Activated naive CD4-positive, alpha-beta T cell treated with anti-CD3 and anti-CD28 coated beads, Interleukin-2, amount 50 U/mL, for 24 hours (primary cell): ENCODE data around the gene FRMD4A.
"Not testable (repeated sequence)": the region's sequence is repeated elsewhere in the genome, so short reads cannot be mapped to it uniquely, and the experiment has no call there.

Experiments
- H3K27ac Mint-ChIP-seq: one replicate; pipeline ENCODE4 v1.8.0; 2021; ENCODE audit warnings: mild to moderate bottlenecking, mixed read lengths
- H3K27me3 Mint-ChIP-seq: one replicate; pipeline ENCODE4 v1.8.0; 2021; ENCODE audit warnings: mixed read lengths
- H3K36me3 Mint-ChIP-seq: one replicate; pipeline ENCODE4 v1.8.0; 2021; ENCODE audit warnings: mixed read lengths
- H3K4me1 Mint-ChIP-seq: one replicate; pipeline ENCODE4 v1.8.0; 2021; ENCODE audit warnings: mixed read lengths
- H3K4me3 Mint-ChIP-seq: one replicate; pipeline ENCODE4 v1.8.0; 2021; ENCODE audit warnings: mild to moderate bottlenecking, mixed read lengths
- H3K9me3 Mint-ChIP-seq: one replicate; pipeline ENCODE4 v1.8.0; 2021; ENCODE audit warnings: mixed read lengths

FRMD4A gene

GRCh38 chr10:13944823-13945222 lies 385.9 kb downstream of the FRMD4A start:
- H3K9me3 Mint-ChIP-seq = peaks cover 4% of the 10 kb centered on the region
- H3K27ac Mint-ChIP-seq = no peak overlapping the region
- no peaks in the 10 kb centered on the region for H3K27me3 Mint-ChIP-seq
- no peak overlapping the region for H3K4me3 Mint-ChIP-seq
- peaks cover 19% of the 10 kb centered on the region for H3K4me1 Mint-ChIP-seq
- peaks cover 3% of the 10 kb centered on the region for H3K36me3 Mint-ChIP-seq

- Mint-ChIP-seq H3K4me1 (peaks cover 19% of the 10 kb centered on the region), H3K4me3 (no peak overlapping the region), H3K27me3 (no peaks in the 10 kb centered on the region), H3K27ac (no peak overlapping the region), H3K36me3 (peaks cover 3% of the 10 kb centered on the region), H3K9me3 (peaks cover 4% of the 10 kb centered on the region)
Observed at GRCh38 chr10:13943735-13944398, 386.9 kb downstream of the FRMD4A start.

GRCh38 chr10:13942035-13942434 lies 388.7 kb downstream of the FRMD4A start:
- H3K9me3 Mint-ChIP-seq = peaks cover 4% of the 10 kb centered on the region
- no peak overlapping the region for H3K27ac Mint-ChIP-seq
- H3K4me3 Mint-ChIP-seq = peak overlapping the region; percentile 4
- H3K27me3 Mint-ChIP-seq = no peaks in the 10 kb centered on the region
- H3K36me3 Mint-ChIP-seq = peaks cover 3% of the 10 kb centered on the region
- H3K4me1 Mint-ChIP-seq = peaks cover 19% of the 10 kb centered on the region

- Mint-ChIP-seq H3K4me3 (no peak overlapping the region), H3K36me3 (peaks cover 3% of the 10 kb centered on the region), H3K9me3 (peaks cover 4% of the 10 kb centered on the region), H3K27me3 (no peaks in the 10 kb centered on the region), H3K4me1 (peaks cover 19% of the 10 kb centered on the region), H3K27ac (no peak overlapping the region)
Observed at GRCh38 chr10:13939391-13939790, 391.3 kb downstream of the FRMD4A start.

- H3K27me3 Mint-ChIP-seq = no peaks in the 10 kb centered on the region
- H3K36me3 Mint-ChIP-seq = peaks cover 3% of the 10 kb centered on the region
- H3K4me3 Mint-ChIP-seq = no peak overlapping the region
- peaks cover 19% of the 10 kb centered on the region for H3K4me1 Mint-ChIP-seq
- no peak overlapping the region for H3K27ac Mint-ChIP-seq
- H3K9me3 Mint-ChIP-seq = peaks cover 4% of the 10 kb centered on the region
Observed at GRCh38 chr10:13938950-13939349, 391.8 kb downstream of the FRMD4A start.

GRCh38 chr10:13936826-13937225 lies 393.9 kb downstream of the FRMD4A start:
- Mint-ChIP-seq H3K9me3 (peaks cover 4% of the 10 kb centered on the region), H3K27ac (no peak overlapping the region), H3K4me1 (peaks cover 7% of the 10 kb centered on the region), H3K4me3 (no peak overlapping the region), H3K36me3 (peaks cover 3% of the 10 kb centered on the region), H3K27me3 (no peaks in the 10 kb centered on the region)

GRCh38 chr10:13930120-13930519 lies 400.6 kb downstream of the FRMD4A start:
- Mint-ChIP-seq H3K4me3 (peak overlapping the region; percentile 11), H3K9me3 (no peaks in the 10 kb centered on the region), H3K27me3 (no peaks in the 10 kb centered on the region), H3K36me3 (no peaks in the 10 kb centered on the region), H3K27ac (no peak overlapping the region), H3K4me1 (peaks cover 18% of the 10 kb centered on the region)

- no peak overlapping the region for H3K27ac Mint-ChIP-seq
- H3K4me1 Mint-ChIP-seq = peaks cover 18% of the 10 kb centered on the region
- no peaks in the 10 kb centered on the region for H3K9me3 Mint-ChIP-seq
- no peaks in the 10 kb centered on the region for H3K36me3 Mint-ChIP-seq
- H3K4me3 Mint-ChIP-seq = no peak overlapping the region
- H3K27me3 Mint-ChIP-seq = no peaks in the 10 kb centered on the region
Observed at GRCh38 chr10:13928451-13928850, 402.3 kb downstream of the FRMD4A start.

GRCh38 chr10:13925971-13926780 lies 404.5 kb downstream of the FRMD4A start:
- no peak overlapping the region for H3K4me3 Mint-ChIP-seq
- no peak overlapping the region for H3K27ac Mint-ChIP-seq
- no peaks in the 10 kb centered on the region for H3K27me3 Mint-ChIP-seq
- peaks cover 18% of the 10 kb centered on the region for H3K4me1 Mint-ChIP-seq
- H3K36me3 Mint-ChIP-seq = no peaks in the 10 kb centered on the region
- no peaks in the 10 kb centered on the region for H3K9me3 Mint-ChIP-seq

GRCh38 chr10:13924040-13924725 lies 406.5 kb downstream of the FRMD4A start:
- no peaks in the 10 kb centered on the region for H3K9me3 Mint-ChIP-seq
- no peak overlapping the region for H3K27ac Mint-ChIP-seq
- H3K4me1 Mint-ChIP-seq = peaks cover 4% of the 10 kb centered on the region
- no peaks in the 10 kb centered on the region for H3K27me3 Mint-ChIP-seq
- no peaks in the 10 kb centered on the region for H3K36me3 Mint-ChIP-seq
- no peak overlapping the region for H3K4me3 Mint-ChIP-seq

GRCh38 chr10:13922586-13922985 lies 408.1 kb downstream of the FRMD4A start:
- no peak overlapping the region for H3K27ac Mint-ChIP-seq
- no peaks in the 10 kb centered on the region for H3K27me3 Mint-ChIP-seq
- H3K4me1 Mint-ChIP-seq = peaks cover 4% of the 10 kb centered on the region
- no peak overlapping the region for H3K4me3 Mint-ChIP-seq
- H3K36me3 Mint-ChIP-seq = no peaks in the 10 kb centered on the region
- H3K9me3 Mint-ChIP-seq = no peaks in the 10 kb centered on the region

- H3K27me3 Mint-ChIP-seq = no peaks in the 10 kb centered on the region
- H3K9me3 Mint-ChIP-seq = no peaks in the 10 kb centered on the region
- H3K36me3 Mint-ChIP-seq = no peaks in the 10 kb centered on the region
- H3K4me3 Mint-ChIP-seq = no peak overlapping the region
- no peak overlapping the region for H3K27ac Mint-ChIP-seq
- H3K4me1 Mint-ChIP-seq = peaks cover 4% of the 10 kb centered on the region
Observed at GRCh38 chr10:13921941-13922340, 408.8 kb downstream of the FRMD4A start.

- H3K36me3 Mint-ChIP-seq, H3K9me3 Mint-ChIP-seq, H3K4me1 Mint-ChIP-seq, H3K27ac Mint-ChIP-seq, H3K4me3 Mint-ChIP-seq, H3K27me3 Mint-ChIP-seq: not testable (repeated sequence)
Observed at GRCh38 chr10:13921131-13921530, 409.6 kb downstream of the FRMD4A start.

GRCh38 chr10:13920465-13920864 lies 410.3 kb downstream of the FRMD4A start:
- no peaks in the 10 kb centered on the region for H3K27me3 Mint-ChIP-seq
- no peaks in the 10 kb centered on the region for H3K9me3 Mint-ChIP-seq
- no peaks in the 10 kb centered on the region for H3K36me3 Mint-ChIP-seq
- H3K4me1 Mint-ChIP-seq = no peaks in the 10 kb centered on the region
- H3K27ac Mint-ChIP-seq = peak overlapping the region; percentile 51
- H3K4me3 Mint-ChIP-seq = no peak overlapping the region

GRCh38 chr10:13920031-13920430 lies 410.7 kb downstream of the FRMD4A start:
- no peaks in the 10 kb centered on the region for H3K36me3 Mint-ChIP-seq
- H3K4me1 Mint-ChIP-seq = no peaks in the 10 kb centered on the region
- H3K27me3 Mint-ChIP-seq = no peaks in the 10 kb centered on the region
- peak overlapping the region; percentile 51 for H3K27ac Mint-ChIP-seq
- no peaks in the 10 kb centered on the region for H3K9me3 Mint-ChIP-seq
- H3K4me3 Mint-ChIP-seq = no peak overlapping the region

- Mint-ChIP-seq H3K4me3 (no peak overlapping the region), H3K4me1 (no peaks in the 10 kb centered on the region)
Observed at GRCh38 chr10:13917791-13918190, 412.9 kb downstream of the FRMD4A start.

More at GRCh38 chr10:13917791-13918190, 412.9 kb downstream of the FRMD4A start:
- no peak overlapping the region for H3K27ac Mint-ChIP-seq
- H3K27me3 Mint-ChIP-seq = no peaks in the 10 kb centered on the region
- H3K9me3 Mint-ChIP-seq = no peaks in the 10 kb centered on the region
- H3K36me3 Mint-ChIP-seq = no peaks in the 10 kb centered on the region
